T-helper 1 cell treated with Interleukin-12 subunit alpha and Interleukin-12 subunit beta and Interleukin-4 antibody, amounts not matched to agents 30 μg/mL and 1 μg/mL, for 36 hours (primary cell): ENCODE data around the gene YES1.

Source experiments
- H3K27ac Mint-ChIP-seq: one replicate; pipeline ENCODE4 v1.8.0; 2021; ENCODE audit warnings: mild to moderate bottlenecking, mixed read lengths
- H3K27me3 Mint-ChIP-seq: one replicate; pipeline ENCODE4 v1.8.0; 2021; ENCODE audit warnings: low read depth, mixed read lengths
- H3K36me3 Mint-ChIP-seq: one replicate; pipeline ENCODE4 v1.8.0; 2021; ENCODE audit warnings: low read depth, mixed read lengths
- H3K4me1 Mint-ChIP-seq: one replicate; pipeline ENCODE4 v1.8.0; 2021; ENCODE audit warnings: low read depth, mixed read lengths
- H3K4me3 Mint-ChIP-seq: one replicate; pipeline ENCODE4 v1.8.0; 2021; ENCODE audit warnings: mild to moderate bottlenecking, moderate library complexity, mixed read lengths
- H3K9me3 Mint-ChIP-seq: one replicate; pipeline ENCODE4 v1.8.0; 2021; ENCODE audit warnings: mixed read lengths

YES1 gene

GRCh38 chr18:710418-711300 is 101.4 kb downstream of the YES1 start:
- peak overlapping the region; percentile 83 for H3K4me3 Mint-ChIP-seq
- no peaks in the 10 kb centered on the region for H3K27me3 Mint-ChIP-seq
- H3K36me3 Mint-ChIP-seq = peaks cover 18% of the 10 kb centered on the region
- peaks cover 18% of the 10 kb centered on the region for H3K4me1 Mint-ChIP-seq
- no peaks in the 10 kb centered on the region for H3K9me3 Mint-ChIP-seq
- peak overlapping the region; percentile 87 for H3K27ac Mint-ChIP-seq

GRCh38 chr18:709771-710170 is 102.3 kb downstream of the YES1 start:
- Mint-ChIP-seq H3K9me3 (no peaks in the 10 kb centered on the region), H3K36me3 (peaks cover 24% of the 10 kb centered on the region), H3K4me1 (peaks cover 20% of the 10 kb centered on the region), H3K4me3 (no peak overlapping the region), H3K27ac (no peak overlapping the region), H3K27me3 (no peaks in the 10 kb centered on the region)

GRCh38 chr18:708096-708495 is 103.9 kb downstream of the YES1 start:
- Mint-ChIP-seq H3K27ac (no peak overlapping the region), H3K36me3 (peaks cover 26% of the 10 kb centered on the region), H3K4me3 (no peak overlapping the region), H3K27me3 (no peaks in the 10 kb centered on the region), H3K9me3 (no peaks in the 10 kb centered on the region), H3K4me1 (peaks cover 23% of the 10 kb centered on the region)

- H3K27ac Mint-ChIP-seq = no peak overlapping the region
- peaks cover 24% of the 10 kb centered on the region for H3K4me1 Mint-ChIP-seq
- H3K4me3 Mint-ChIP-seq = no peak overlapping the region
- H3K27me3 Mint-ChIP-seq = no peaks in the 10 kb centered on the region
- peaks cover 30% of the 10 kb centered on the region for H3K36me3 Mint-ChIP-seq
- H3K9me3 Mint-ChIP-seq = no peaks in the 10 kb centered on the region
These were observed 105.6 kb downstream of the YES1 start for GRCh38 chr18:706405-706804.

- peak overlapping the region; percentile 43 for H3K27ac Mint-ChIP-seq
- H3K9me3 Mint-ChIP-seq = no peaks in the 10 kb centered on the region
- H3K4me3 Mint-ChIP-seq = no peak overlapping the region
- no peaks in the 10 kb centered on the region for H3K27me3 Mint-ChIP-seq
- peaks cover 9% of the 10 kb centered on the region for H3K4me1 Mint-ChIP-seq
- H3K36me3 Mint-ChIP-seq = peaks cover 21% of the 10 kb centered on the region
These were observed 108.7 kb downstream of the YES1 start for GRCh38 chr18:703213-703967.

- Mint-ChIP-seq H3K27me3 (no peaks in the 10 kb centered on the region), H3K36me3 (peaks cover 14% of the 10 kb centered on the region), H3K27ac (no peak overlapping the region), H3K9me3 (no peaks in the 10 kb centered on the region), H3K4me3 (no peak overlapping the region), H3K4me1 (peaks cover 9% of the 10 kb centered on the region)
These were observed 114.2 kb downstream of the YES1 start for GRCh38 chr18:697800-698199.

- peaks cover 15% of the 10 kb centered on the region for H3K36me3 Mint-ChIP-seq
- no peak overlapping the region for H3K4me3 Mint-ChIP-seq
- no peaks in the 10 kb centered on the region for H3K27me3 Mint-ChIP-seq
- peaks cover 9% of the 10 kb centered on the region for H3K4me1 Mint-ChIP-seq
- no peaks in the 10 kb centered on the region for H3K9me3 Mint-ChIP-seq
- no peak overlapping the region for H3K27ac Mint-ChIP-seq
These were observed 115.0 kb downstream of the YES1 start for GRCh38 chr18:697012-697411.

- peak overlapping the region; percentile 45 for H3K27ac Mint-ChIP-seq
- peaks cover 9% of the 10 kb centered on the region for H3K4me1 Mint-ChIP-seq
These were observed 118.4 kb downstream of the YES1 start for GRCh38 chr18:693466-694187.

GRCh38 chr18:692824-693223 is 119.2 kb downstream of the YES1 start:
- H3K27me3 Mint-ChIP-seq = no peaks in the 10 kb centered on the region
- H3K9me3 Mint-ChIP-seq = no peaks in the 10 kb centered on the region
- H3K4me1 Mint-ChIP-seq = peaks cover 9% of the 10 kb centered on the region
- H3K36me3 Mint-ChIP-seq = peaks cover 26% of the 10 kb centered on the region
- H3K27ac Mint-ChIP-seq = no peak overlapping the region
- H3K4me3 Mint-ChIP-seq = no peak overlapping the region

More at GRCh38 chr18:693466-694187, 118.4 kb downstream of the YES1 start:
- Mint-ChIP-seq H3K9me3 (no peaks in the 10 kb centered on the region), H3K36me3 (peaks cover 26% of the 10 kb centered on the region), H3K4me3 (no peak overlapping the region), H3K27me3 (no peaks in the 10 kb centered on the region)

GRCh38 chr18:688323-688722 is 123.7 kb downstream of the YES1 start:
- no peaks in the 10 kb centered on the region for H3K27me3 Mint-ChIP-seq
- H3K9me3 Mint-ChIP-seq = no peaks in the 10 kb centered on the region
- H3K27ac Mint-ChIP-seq = no peak overlapping the region
- H3K4me1 Mint-ChIP-seq = peaks cover 7% of the 10 kb centered on the region
- H3K36me3 Mint-ChIP-seq = peaks cover 34% of the 10 kb centered on the region
- no peak overlapping the region for H3K4me3 Mint-ChIP-seq

GRCh38 chr18:686339-687111 is 125.5 kb downstream of the YES1 start:
- H3K36me3 Mint-ChIP-seq = peaks cover 29% of the 10 kb centered on the region
- no peaks in the 10 kb centered on the region for H3K9me3 Mint-ChIP-seq
- H3K4me1 Mint-ChIP-seq = peaks cover 13% of the 10 kb centered on the region
- no peaks in the 10 kb centered on the region for H3K27me3 Mint-ChIP-seq
- no peak overlapping the region for H3K4me3 Mint-ChIP-seq
- no peak overlapping the region for H3K27ac Mint-ChIP-seq

GRCh38 chr18:685438-685837 is 126.6 kb downstream of the YES1 start:
- no peak overlapping the region for H3K4me3 Mint-ChIP-seq
- no peaks in the 10 kb centered on the region for H3K9me3 Mint-ChIP-seq
- H3K36me3 Mint-ChIP-seq = peaks cover 33% of the 10 kb centered on the region
- H3K4me1 Mint-ChIP-seq = peaks cover 18% of the 10 kb centered on the region
- no peaks in the 10 kb centered on the region for H3K27me3 Mint-ChIP-seq
- H3K27ac Mint-ChIP-seq = no peak overlapping the region

GRCh38 chr18:683531-683930 is 128.5 kb downstream of the YES1 start:
- H3K27ac Mint-ChIP-seq = no peak overlapping the region
- peaks cover 20% of the 10 kb centered on the region for H3K4me1 Mint-ChIP-seq
- no peaks in the 10 kb centered on the region for H3K27me3 Mint-ChIP-seq
- no peaks in the 10 kb centered on the region for H3K9me3 Mint-ChIP-seq
- peaks cover 34% of the 10 kb centered on the region for H3K36me3 Mint-ChIP-seq
- H3K4me3 Mint-ChIP-seq = no peak overlapping the region

GRCh38 chr18:682833-683232 is 129.2 kb downstream of the YES1 start:
- H3K4me3 Mint-ChIP-seq = no peak overlapping the region
- H3K4me1 Mint-ChIP-seq = peaks cover 20% of the 10 kb centered on the region
- H3K9me3 Mint-ChIP-seq = no peaks in the 10 kb centered on the region
- H3K36me3 Mint-ChIP-seq = peaks cover 38% of the 10 kb centered on the region
- H3K27ac Mint-ChIP-seq = peak overlapping the region; percentile 71
- no peaks in the 10 kb centered on the region for H3K27me3 Mint-ChIP-seq
